GM23338 (cell line): ENCODE data around the gene ANKRD49. TPM values are rescaled to one million over a fixed set of nuclear protein-coding genes. Genes with fewer than 3 reads are reported as not detected.

Experiments
- ATAC-seq: fragments of 200-7000 bp; cut with Tn5 transposase; 3 replicates; pipeline ENCODE4 v1.9.1; 2020
- DNase-seq: peaks from one replicate; pipeline ENCODE4 v3.0.0-alpha.2; 2015; ENCODE audit warnings: low spot score
- H2AFZ ChIP-seq: fragments of 200-600 bp; sonication (generic); 2 replicates; pipeline ENCODE4 v1.8.0; 2016; ENCODE audit warnings: antibody characterized with exemption, mild to moderate bottlenecking, moderate library complexity
- H3F3A ChIP-seq: fragments of 200-600 bp; sonication (generic); replicated peaks from 2 replicates; pipeline ENCODE4 v1.8.0; 2017; ENCODE audit warnings: antibody characterized with exemption, mixed run types, low read depth
- H3K27ac ChIP-seq: fragments of 200-600 bp; sonication (generic); 2 replicates; pipeline ENCODE4 v1.6.1; 2016; ENCODE audit warnings: low read depth
- H3K27me3 ChIP-seq: fragments of 200-600 bp; sonication (generic); 2 replicates; pipeline ENCODE4 v1.8.0; 2016; ENCODE audit warnings: mild to moderate bottlenecking, mixed run types, moderate library complexity; ENCODE audit not compliant: insufficient read depth
- H3K36me3 ChIP-seq: fragments of 200-600 bp; sonication (generic); 2 replicates; pipeline ENCODE4 v1.8.0; 2016; ENCODE audit warnings: mild to moderate bottlenecking; ENCODE audit not compliant: insufficient read depth
- H3K4me1 ChIP-seq: fragments of 200-600 bp; sonication (generic); 2 replicates; pipeline ENCODE4 v1.8.0; 2016; ENCODE audit warnings: mild to moderate bottlenecking, moderate library complexity; ENCODE audit not compliant: insufficient read depth
- H3K4me2 ChIP-seq: fragments of 200-600 bp; sonication (generic); 2 replicates; pipeline ENCODE4 v1.7.1; 2017; ENCODE audit warnings: mixed run types
- H3K4me3 ChIP-seq: fragments of 200-600 bp; sonication (generic); 2 replicates; pipeline ENCODE4 v1.6.1; 2016; ENCODE audit warnings: mixed run types
- H3K79me2 ChIP-seq: fragments of 200-600 bp; sonication (generic); replicated peaks from 2 replicates; pipeline ENCODE4 v1.8.0; 2017; ENCODE audit warnings: mild to moderate bottlenecking; ENCODE audit not compliant: insufficient read depth
- H3K9me2 ChIP-seq: fragments of 200-600 bp; sonication (generic); 2 replicates; pipeline ENCODE4 v1.8.0; 2017; ENCODE audit not compliant: insufficient read depth
- H4K20me1 ChIP-seq: fragments of 200-600 bp; sonication (generic); replicated peaks from 2 replicates; pipeline ENCODE4 v1.8.0; 2017; ENCODE audit warnings: mild to moderate bottlenecking; ENCODE audit not compliant: insufficient read depth
- H3K27ac Mint-ChIP-seq: 2 replicates; pipeline ENCODE4 v1.8.0; 2020; ENCODE audit warnings: inconsistent platforms, mild to moderate bottlenecking, moderate library complexity, mixed read lengths
- H3K27me3 Mint-ChIP-seq: 3 replicates; pipeline ENCODE4 v1.8.0; 2022; ENCODE audit warnings: low read depth, mild to moderate bottlenecking, moderate library complexity, mixed read lengths, inconsistent platforms; ENCODE audit not compliant: insufficient read depth, poor library complexity
- H3K36me3 Mint-ChIP-seq: 3 replicates; pipeline ENCODE4 v1.8.0; 2021; ENCODE audit warnings: low read depth, mild to moderate bottlenecking, inconsistent platforms, moderate library complexity, mixed read lengths
- H3K4me1 Mint-ChIP-seq: 3 replicates; pipeline ENCODE4 v1.8.0; 2020; ENCODE audit warnings: mild to moderate bottlenecking, inconsistent platforms, mixed read lengths
- H3K4me3 Mint-ChIP-seq: 3 replicates; pipeline ENCODE4 v1.8.0; 2021; ENCODE audit warnings: moderate library complexity, mild to moderate bottlenecking, inconsistent platforms, mixed read lengths
- H3K9me3 Mint-ChIP-seq: 3 replicates; pipeline ENCODE4 v1.8.0; 2020; ENCODE audit warnings: moderate library complexity, mild to moderate bottlenecking, inconsistent platforms, mixed read lengths
- CREB1 ChIP-seq: fragments of 250-450 bp; sonication (Bioruptor Pico); IDR thresholded peaks from 2 replicates; pipeline ENCODE4 v1.5.0; 2020; ENCODE audit warnings: low read depth, mild to moderate bottlenecking, moderate library complexity
- ETS1 ChIP-seq: IDR thresholded peaks from 2 replicates; pipeline ENCODE4 v1.6.1; 2016; ENCODE audit warnings: antibody characterized with exemption
- EZH2 ChIP-seq: fragments of 200-600 bp; sonication (generic); IDR thresholded peaks from one replicate; pipeline ENCODE4 v1.8.0; 2017; ENCODE audit warnings: antibody characterized with exemption, mild to moderate bottlenecking, low read depth; ENCODE audit not compliant: unreplicated experiment
- JUNB ChIP-seq: IDR thresholded peaks from one replicate; pipeline ENCODE4 v1.6.1; 2016; ENCODE audit warnings: antibody characterized with exemption; ENCODE audit not compliant: unreplicated experiment
- NANOG ChIP-seq: IDR thresholded peaks from 2 replicates; pipeline ENCODE4 v1.6.1; 2016; ENCODE audit warnings: antibody characterized with exemption, borderline replicate concordance
- POLR2AphosphoS5 ChIP-seq: IDR thresholded peaks from 2 replicates; pipeline ENCODE4 v1.6.1; 2016; ENCODE audit warnings: antibody characterized with exemption, low read depth
- ZNF114 ChIP-seq: fragments of 250-450 bp; sonication (Bioruptor Pico); IDR thresholded peaks from 2 replicates; pipeline ENCODE4 v1.5.0; 2020; ENCODE audit warnings: mild to moderate bottlenecking, moderate library complexity
- long read RNA-seq: library from polyadenylated mRNA; unstranded; transcript quantifications from one replicate; pipeline ENCODE4 v2.0.0, GENCODE V29; 2020; ENCODE audit not compliant: unreplicated experiment
- polyA plus RNA-seq: library from polyadenylated mRNA; unstranded; fragments of >200 nt; fragmentation: Nextera tagmentation; extraction: Ambion mirVana; gene quantifications from 2 replicates; pipeline ENCODE4 v1.2.1, GENCODE V29; 2016
- total RNA-seq: library from RNA; depleted of rRNA; stranded (reverse); fragments of >200 nt; shearing (Covaris generic); gene quantifications from 2 replicates; pipeline ENCODE4 v1.2.3, GENCODE V29; 2014; rRNA removed
- TF ChIP-seq, protein P1 (sequence below): IDR thresholded peaks from one replicate; pipeline ENCODE4 v1.6.1; 2018; ENCODE audit warnings: antibody characterized with exemption; ENCODE audit not compliant: unreplicated experiment
- TF ChIP-seq, protein P2 (sequence below), 2 experiments: fragments of 200-600 bp in 1 of 2; sonication (generic) in 1 of 2; conservative IDR thresholded peaks; 2 replicates each; pipeline versions ENCODE4 v1.5.1 to v1.6.1; 2016 to 2017; ENCODE audit warnings: antibody characterized with exemption in 2 of 2, low read depth in 2 of 2, mild to moderate bottlenecking in 2 of 2, moderate library complexity in 1 of 2

The ANKRD49 gene, protein sequence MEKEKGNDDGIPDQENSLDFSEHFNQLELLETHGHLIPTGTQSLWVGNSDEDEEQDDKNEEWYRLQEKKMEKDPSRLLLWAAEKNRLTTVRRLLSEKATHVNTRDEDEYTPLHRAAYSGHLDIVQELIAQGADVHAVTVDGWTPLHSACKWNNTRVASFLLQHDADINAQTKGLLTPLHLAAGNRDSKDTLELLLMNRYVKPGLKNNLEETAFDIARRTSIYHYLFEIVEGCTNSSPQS
- total RNA-seq (16.0 and 16.6 TPM in 2 replicates), polyA plus RNA-seq (30.4 and 35.2 TPM in 2 replicates)
- long read RNA-seq, transcript ANKRD49-210 (3 exons, 2,268 nt), result major isoform, 5 of 6 reads
- long read RNA-seq, partial matches to known transcripts, result 0 of 6 reads
- long read RNA-seq, other reads (novel, unspliced or antisense), result 0 of 6 reads

- peak within 1 kb of the TSS; percentile 3; the same call in 1 of the 2 replicates for H2AFZ ChIP-seq
- Mint-ChIP-seq H3K4me3 (peak within 1 kb of the TSS; percentile 98), H3K4me1 (peaks cover 9% of the 10 kb centered on the region; the same call in 1 of the 3 replicates), H3K27ac (peak within 1 kb of the TSS; percentile 100), H3K9me3 (no peaks in the 10 kb centered on the region), H3K27me3 (no peaks in the 10 kb centered on the region), H3K36me3 (peaks cover 22% of the 10 kb centered on the region)
- no peaks in the 10 kb centered on the region for H3K27me3 ChIP-seq
- H3K27ac ChIP-seq, result peak within 1 kb of the TSS; percentile 97
- H3K4me2 ChIP-seq, result peak within 1 kb of the TSS; percentile 85
- peaks cover 27% of the 10 kb centered on the region for H3K79me2 ChIP-seq
- no peaks in the 10 kb centered on the region for H3F3A ChIP-seq
- TF ChIP-seq JUNB, result no peak
- peak; percentile 46; the same call in 1 of the 2 replicates for TF ChIP-seq CREB1 (CRISPR knock-in tag)
- TF ChIP-seq POLR2AphosphoS5, result peak; percentile 72
- H4K20me1 ChIP-seq, result no peaks in the 10 kb centered on the region
- peaks cover 12% of the 10 kb centered on the region; the same call in 1 of the 2 replicates for H3K4me1 ChIP-seq
- ATAC-seq, result peak; percentile 96
- peaks cover 6% of the 10 kb centered on the region; the same call in 1 of the 2 replicates for H3K36me3 ChIP-seq
- peak within 1 kb of the TSS; percentile 61 for H3K4me3 ChIP-seq
- H3K9me2 ChIP-seq, result no peaks in the 10 kb centered on the region
- peak; percentile 99 for DNase-seq
These were observed at the start of gene ANKRD49, which contains the start of gene MRE11 for GRCh38 chr11:94493281-94494125. ANKRD49 (plus strand) TSS chr11:94493984; CDS start chr11:94496694, 2,710 bp downstream. MRE11 (minus strand) TSS chr11:94493844; CDS start chr11:94492801, 1,043 bp downstream.

- Histone ChIP-seq H3K4me1 (0 out of 2 replicates have a peak, but pooled peaks cover 3% of the 10 kb centered on the region), H3K79me2 (no peaks in the 10 kb centered on the region), H3K27ac (no peak overlapping the region), H3F3A (no peaks in the 10 kb centered on the region), H3K36me3 (peaks cover 12% of the 10 kb centered on the region; the same call in 1 of the 2 replicates), H3K9me2 (no peaks in the 10 kb centered on the region), H3K27me3 (no peaks in the 10 kb centered on the region), H4K20me1 (no peaks in the 10 kb centered on the region), H2AFZ (no peak overlapping the region), H3K4me2 (no peak overlapping the region), H3K4me3 (no peak overlapping the region)
- Mint-ChIP-seq H3K4me1 (peaks cover 6% of the 10 kb centered on the region; the same call in 2 of the 3 replicates), H3K4me3 (no peak overlapping the region), H3K36me3 (peaks cover 18% of the 10 kb centered on the region), H3K27me3 (no peaks in the 10 kb centered on the region), H3K27ac (no peak overlapping the region), H3K9me3 (no peaks in the 10 kb centered on the region)
- ATAC-seq, result no peak
- no peak for DNase-seq
- TF ChIP-seq ZNF114 (CRISPR knock-in tag), result no peak
These were observed 48.1 kb upstream of the ANKRD49 start for GRCh38 chr11:94445641-94446040.

DNA sequence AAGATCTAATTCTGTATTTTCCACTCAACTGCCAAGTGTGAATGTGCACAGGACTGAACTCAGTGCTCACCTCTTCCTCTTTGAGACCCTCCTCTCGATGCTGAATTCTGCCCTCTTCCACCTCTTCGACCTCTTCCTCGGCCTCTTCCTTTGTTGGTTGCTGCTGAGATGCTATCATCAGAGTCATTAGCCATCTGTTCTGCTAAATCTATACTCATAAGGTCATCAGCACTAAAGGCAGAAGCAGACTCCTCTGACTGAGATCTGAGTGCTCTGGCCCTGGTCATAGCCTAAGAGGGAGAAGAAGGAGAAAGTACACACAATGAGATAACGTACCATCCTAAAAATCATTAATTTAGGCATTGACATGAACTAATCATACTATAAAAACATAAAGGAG is 46.6 kb upstream of the ANKRD49 start:
- no peaks in the 10 kb centered on the region for H3K27me3 ChIP-seq
- H3K4me3 Mint-ChIP-seq, result no peak overlapping the region
- no peak for TF ChIP-seq EZH2
- TF ChIP-seq ETS1, result no peak
- TF ChIP-seq JUNB, result no peak
- no peak for TF ChIP-seq POLR2AphosphoS5
- TF ChIP-seq, protein P1, sequence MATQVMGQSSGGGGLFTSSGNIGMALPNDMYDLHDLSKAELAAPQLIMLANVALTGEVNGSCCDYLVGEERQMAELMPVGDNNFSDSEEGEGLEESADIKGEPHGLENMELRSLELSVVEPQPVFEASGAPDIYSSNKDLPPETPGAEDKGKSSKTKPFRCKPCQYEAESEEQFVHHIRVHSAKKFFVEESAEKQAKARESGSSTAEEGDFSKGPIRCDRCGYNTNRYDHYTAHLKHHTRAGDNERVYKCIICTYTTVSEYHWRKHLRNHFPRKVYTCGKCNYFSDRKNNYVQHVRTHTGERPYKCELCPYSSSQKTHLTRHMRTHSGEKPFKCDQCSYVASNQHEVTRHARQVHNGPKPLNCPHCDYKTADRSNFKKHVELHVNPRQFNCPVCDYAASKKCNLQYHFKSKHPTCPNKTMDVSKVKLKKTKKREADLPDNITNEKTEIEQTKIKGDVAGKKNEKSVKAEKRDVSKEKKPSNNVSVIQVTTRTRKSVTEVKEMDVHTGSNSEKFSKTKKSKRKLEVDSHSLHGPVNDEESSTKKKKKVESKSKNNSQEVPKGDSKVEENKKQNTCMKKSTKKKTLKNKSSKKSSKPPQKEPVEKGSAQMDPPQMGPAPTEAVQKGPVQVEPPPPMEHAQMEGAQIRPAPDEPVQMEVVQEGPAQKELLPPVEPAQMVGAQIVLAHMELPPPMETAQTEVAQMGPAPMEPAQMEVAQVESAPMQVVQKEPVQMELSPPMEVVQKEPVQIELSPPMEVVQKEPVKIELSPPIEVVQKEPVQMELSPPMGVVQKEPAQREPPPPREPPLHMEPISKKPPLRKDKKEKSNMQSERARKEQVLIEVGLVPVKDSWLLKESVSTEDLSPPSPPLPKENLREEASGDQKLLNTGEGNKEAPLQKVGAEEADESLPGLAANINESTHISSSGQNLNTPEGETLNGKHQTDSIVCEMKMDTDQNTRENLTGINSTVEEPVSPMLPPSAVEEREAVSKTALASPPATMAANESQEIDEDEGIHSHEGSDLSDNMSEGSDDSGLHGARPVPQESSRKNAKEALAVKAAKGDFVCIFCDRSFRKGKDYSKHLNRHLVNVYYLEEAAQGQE, result no peak
- TF ChIP-seq NANOG, result no peak
- TF ChIP-seq ZNF114 (CRISPR knock-in tag), result no peak
- TF ChIP-seq, protein P2, sequence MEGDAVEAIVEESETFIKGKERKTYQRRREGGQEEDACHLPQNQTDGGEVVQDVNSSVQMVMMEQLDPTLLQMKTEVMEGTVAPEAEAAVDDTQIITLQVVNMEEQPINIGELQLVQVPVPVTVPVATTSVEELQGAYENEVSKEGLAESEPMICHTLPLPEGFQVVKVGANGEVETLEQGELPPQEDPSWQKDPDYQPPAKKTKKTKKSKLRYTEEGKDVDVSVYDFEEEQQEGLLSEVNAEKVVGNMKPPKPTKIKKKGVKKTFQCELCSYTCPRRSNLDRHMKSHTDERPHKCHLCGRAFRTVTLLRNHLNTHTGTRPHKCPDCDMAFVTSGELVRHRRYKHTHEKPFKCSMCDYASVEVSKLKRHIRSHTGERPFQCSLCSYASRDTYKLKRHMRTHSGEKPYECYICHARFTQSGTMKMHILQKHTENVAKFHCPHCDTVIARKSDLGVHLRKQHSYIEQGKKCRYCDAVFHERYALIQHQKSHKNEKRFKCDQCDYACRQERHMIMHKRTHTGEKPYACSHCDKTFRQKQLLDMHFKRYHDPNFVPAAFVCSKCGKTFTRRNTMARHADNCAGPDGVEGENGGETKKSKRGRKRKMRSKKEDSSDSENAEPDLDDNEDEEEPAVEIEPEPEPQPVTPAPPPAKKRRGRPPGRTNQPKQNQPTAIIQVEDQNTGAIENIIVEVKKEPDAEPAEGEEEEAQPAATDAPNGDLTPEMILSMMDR (conservative IDR thresholded peaks at IDR 0.05; ENCODE audit: low read depth in 2 of 2), result no peak

More for the DNA sequence above, 46.6 kb upstream of the ANKRD49 start:
- Histone ChIP-seq H3K9me2 (no peaks in the 10 kb centered on the region), H3K4me3 (no peak overlapping the region), H3K4me2 (no peak overlapping the region), H4K20me1 (no peaks in the 10 kb centered on the region), H2AFZ (no peak overlapping the region), H3K27ac (no peak overlapping the region), H3K79me2 (no peaks in the 10 kb centered on the region), H3K36me3 (peaks cover 12% of the 10 kb centered on the region; the same call in 1 of the 2 replicates), H3F3A (no peaks in the 10 kb centered on the region), H3K4me1 (no peaks in the 10 kb centered on the region)
- Mint-ChIP-seq H3K36me3 (peaks cover 18% of the 10 kb centered on the region), H3K9me3 (no peaks in the 10 kb centered on the region), H3K27me3 (no peaks in the 10 kb centered on the region), H3K27ac (no peak overlapping the region), H3K4me1 (no peaks in the 10 kb centered on the region)
- ATAC-seq (no peak), DNase-seq (no peak)
